Activated CD8-positive, alpha-beta memory T cell treated with anti-CD3 and anti-CD28 coated beads, Interleukin-2, amount 50 U/mL, for 24 hours (primary cell): ENCODE measurements around the gene MLX.
"Not testable (repeated sequence)": the region's sequence is repeated elsewhere in the genome, so short reads cannot be mapped to it uniquely, and the experiment has no call there.

Experiments
- DNase-seq: peaks from one replicate; pipeline ENCODE4 v3.0.0-alpha.2; 2020; ENCODE audit errors: extremely low read depth

MLX gene

DNA sequence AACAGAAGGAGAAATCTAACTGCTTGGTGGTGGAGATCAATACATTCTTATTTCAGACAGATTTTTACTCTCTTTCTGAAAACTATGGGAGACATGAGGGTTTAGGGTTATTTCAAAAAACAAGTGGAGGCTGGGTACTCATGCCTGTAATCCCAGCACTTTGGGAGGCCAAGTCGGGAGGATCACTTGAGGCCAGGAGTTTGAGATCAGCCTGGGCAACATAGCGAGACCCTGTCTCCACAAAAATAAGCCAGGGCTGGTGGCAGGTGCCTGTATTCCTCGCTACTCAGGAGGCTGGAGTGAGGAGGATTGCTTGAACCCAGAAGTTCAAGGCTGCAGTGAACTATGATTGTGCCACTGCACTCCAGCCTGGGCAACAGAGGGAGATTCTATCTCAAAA, 55.1 kb downstream of the MLX start:
- not testable (repeated sequence) for DNase-seq
